ENCODE results near the gene TRIM49B.
"Not testable (repeated sequence)": the region's sequence is repeated elsewhere in the genome, so short reads cannot be mapped to it uniquely, and the experiment has no call there.

DNA sequence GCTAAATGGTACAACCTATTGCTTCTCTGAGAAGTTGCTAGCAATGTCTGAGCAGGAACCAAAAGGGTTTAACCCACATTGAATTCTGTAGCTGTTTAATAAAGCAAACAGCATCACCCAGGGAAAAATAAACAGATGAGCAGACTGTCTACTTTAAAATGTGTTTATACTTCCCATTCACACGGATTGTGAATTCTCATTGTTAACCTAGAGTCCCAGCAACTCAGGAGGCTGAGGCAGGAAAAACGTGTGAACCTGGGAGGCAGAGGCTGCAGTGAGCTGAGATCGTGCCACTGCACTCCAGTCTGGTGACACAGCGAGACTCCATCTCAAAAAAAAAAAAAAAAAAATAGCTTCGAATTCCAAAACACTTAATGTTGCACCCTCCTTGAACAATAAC, 41.3 kb downstream of the TRIM49B start:
- not testable (repeated sequence) for TF ChIP-seq POLR2A, POLR2AphosphoS5 (IDR thresholded peaks at IDR 0.05; ENCODE audit: low read depth, low read length)

All from GM12892 (cell line).